GM10847 (cell line): ENCODE results near the gene BAG5.

ENCODE experiments used
- POLR2A ChIP-seq: IDR thresholded peaks from 2 replicates; pipeline ENCODE4 v1.6.1; 2011; ENCODE audit not compliant: insufficient read length; ENCODE audit errors: extremely low read depth

Gene BAG5

GRCh38 chr14:103562429-103563225 is at the start of gene BAG5, which contains the start of gene COA8:
Gene BAG5 (minus strand): TSS chr14:103562657. CDS start chr14:103561164, 1,493 bp downstream.
Gene COA8 (plus strand): TSS chr14:103562960. CDS start chr14:103563002, 42 bp downstream.
- peak; percentile 62 for TF ChIP-seq POLR2A

GRCh38 chr14:103611215-103611614 is 48.8 kb upstream of the BAG5 start:
- TF ChIP-seq POLR2A = no peak

GRCh38 chr14:103607822-103608221 is 45.4 kb upstream of the BAG5 start:
- TF ChIP-seq POLR2A = no peak

- TF ChIP-seq POLR2A = no peak
Observed at GRCh38 chr14:103606963-103607668, 44.7 kb upstream of the BAG5 start.

- TF ChIP-seq POLR2A = no peak
Observed at GRCh38 chr14:103604620-103605019, 42.2 kb upstream of the BAG5 start.

- TF ChIP-seq POLR2A = no peak
Observed at GRCh38 chr14:103600503-103600902, 38.0 kb upstream of the BAG5 start.

GRCh38 chr14:103597623-103598377 is 35.3 kb upstream of the BAG5 start:
- no peak for TF ChIP-seq POLR2A

- TF ChIP-seq POLR2A = no peak
Observed at GRCh38 chr14:103594265-103594664, 31.8 kb upstream of the BAG5 start.

- no peak for TF ChIP-seq POLR2A
Observed at GRCh38 chr14:103593577-103593976, 31.1 kb upstream of the BAG5 start.

- no peak for TF ChIP-seq POLR2A
Observed at GRCh38 chr14:103584326-103584915, 22.0 kb upstream of the BAG5 start.

GRCh38 chr14:103581954-103582703 is 19.7 kb upstream of the BAG5 start:
- TF ChIP-seq POLR2A = no peak

- TF ChIP-seq POLR2A = no peak
Observed at GRCh38 chr14:103581206-103581605, 18.7 kb upstream of the BAG5 start.

- no peak for TF ChIP-seq POLR2A
Observed at GRCh38 chr14:103578401-103579075, 16.1 kb upstream of the BAG5 start.
